HepG2 (cell line): ENCODE results near the gene SSR2. TPM values are rescaled to one million over a fixed set of nuclear protein-coding genes. Genes with fewer than 3 reads are reported as not detected.

Experiments used
- BHLHE40 ChIP-seq: IDR thresholded peaks from 2 replicates; pipeline ENCODE4 v1.6.1; 2011; ENCODE audit warnings: low read length, improper control_type of control experiment
- DR1 ChIP-seq: sonication (generic); formaldehyde crosslinking; IDR thresholded peaks from 2 replicates; pipeline ENCODE4 v1.8.0; 2021; ENCODE audit warnings: mild to moderate bottlenecking, missing genetic modification reagents, inconsistent platforms
- HOXA5 ChIP-seq: sonication (generic); formaldehyde crosslinking; IDR thresholded peaks from 2 replicates; pipeline ENCODE4 v1.4.0; 2020; ENCODE audit warnings: missing genetic modification reagents
- KLF16 ChIP-seq, 2 experiments: sonication (generic) in 1 of 2; formaldehyde crosslinking in 1 of 2; IDR thresholded peaks; 2 replicates each; pipeline versions ENCODE4 v1.6.1 to v1.8.0; 2016 to 2023; ENCODE audit warnings: missing genetic modification reagents in 2 of 2, missing compliant biosample characterization in 1 of 2
- MLLT10 ChIP-seq: sonication (generic); formaldehyde crosslinking; IDR thresholded peaks from 2 replicates; pipeline ENCODE4 v1.4.0; 2020; ENCODE audit warnings: missing genetic modification reagents
- NFYC ChIP-seq: IDR thresholded peaks from 2 replicates; pipeline ENCODE4 v1.6.1; 2016; ENCODE audit warnings: missing genetic modification reagents, missing compliant biosample characterization
- NR3C1 ChIP-seq: sonication (generic); formaldehyde crosslinking; IDR thresholded peaks from 2 replicates; pipeline ENCODE4 v1.4.0; 2020; ENCODE audit warnings: missing genetic modification reagents
- PRMT3 ChIP-seq: sonication (generic); formaldehyde crosslinking; IDR thresholded peaks from 2 replicates; pipeline ENCODE4 v1.8.1; 2022; ENCODE audit warnings: low read depth, mild to moderate bottlenecking, moderate library complexity, missing genetic modification reagents, borderline replicate concordance
- RXRA ChIP-seq: sonication (generic); formaldehyde crosslinking; IDR thresholded peaks from 2 replicates; pipeline ENCODE4 v1.5.1; 2020; ENCODE audit warnings: missing genetic modification reagents
- SAP130 ChIP-seq: IDR thresholded peaks from 2 replicates; pipeline ENCODE4 v1.6.1; 2016; ENCODE audit warnings: low read depth
- STAG1 ChIP-seq: sonication (generic); formaldehyde crosslinking; IDR thresholded peaks from 2 replicates; pipeline ENCODE4 v1.4.0; 2020; ENCODE audit warnings: missing genetic modification reagents
- ZBTB38 ChIP-seq: sonication (generic); formaldehyde crosslinking; IDR thresholded peaks from 2 replicates; pipeline ENCODE4 v1.5.1; 2020; ENCODE audit warnings: mild to moderate bottlenecking, missing genetic modification reagents
- ZNF124 ChIP-seq: sonication (generic); formaldehyde crosslinking; IDR thresholded peaks from 2 replicates; pipeline ENCODE4 v1.4.0; 2020; ENCODE audit warnings: missing genetic modification reagents
- ZNF3 ChIP-seq: IDR thresholded peaks from 2 replicates; pipeline ENCODE4 v1.7.0; 2017; ENCODE audit warnings: inconsistent platforms
- ZNF780A ChIP-seq: sonication (generic); formaldehyde crosslinking; IDR thresholded peaks from 2 replicates; pipeline ENCODE4 v1.8.0; 2022; ENCODE audit warnings: mild to moderate bottlenecking, missing genetic modification reagents, moderate library complexity
- ZSCAN22 ChIP-seq: sonication (generic); formaldehyde crosslinking; IDR thresholded peaks from 2 replicates; pipeline ENCODE4 v1.4.0; 2020; ENCODE audit warnings: mild to moderate bottlenecking, missing genetic modification reagents
- polyA plus RNA-seq, 8 experiments: library from polyadenylated mRNA; depleted of rRNA in 3 of 8; stranded (reverse) in 7 of 8; unstranded in 1 of 8; fragments of >200 nt; fragmentation: Illumina TruSeq in 4 of 8; extraction: Trizol in 4 of 8; gene quantifications; 2 replicates each; pipeline versions ENCODE4 v1.2.1 to v1.2.3, GENCODE V29; 2011 to 2016; ENCODE audit warnings: low read depth in 4 of 8, missing spikeins in 1 of 8, mixed read lengths in 1 of 8; ENCODE audit not compliant: insufficient read depth in 1 of 8
- total RNA-seq, 5 experiments: library from RNA; depleted of rRNA; stranded (reverse); fragments of >200 nt; fragmentation: Illumina TruSeq; extraction: Trizol; gene quantifications; 2 replicates each; pipeline ENCODE4 v1.2.3, GENCODE V29; 2016; ENCODE audit warnings: low read depth in 1 of 5
- TF ChIP-seq, protein P1 (sequence below), 2 experiments: fragments of 450-650 bp in 1 of 2; sonication (generic) in 1 of 2; formaldehyde crosslinking; IDR thresholded peaks; 2 replicates each; pipeline versions ENCODE4 v1.5.0 to v1.8.0; 2020 to 2022; ENCODE audit warnings: mild to moderate bottlenecking in 1 of 2, missing genetic modification reagents in 1 of 2
- TF ChIP-seq, protein P2 (sequence below): sonication (generic); formaldehyde crosslinking; IDR thresholded peaks from 2 replicates; pipeline ENCODE4 v1.8.0; 2022; ENCODE audit warnings: mild to moderate bottlenecking, missing genetic modification reagents, moderate library complexity
- TF ChIP-seq, protein P3 (sequence below): sonication (generic); formaldehyde crosslinking; IDR thresholded peaks from 2 replicates; pipeline ENCODE4 v1.8.1; 2023; ENCODE audit warnings: mild to moderate bottlenecking, inconsistent platforms, moderate library complexity, missing genetic modification reagents, borderline replicate concordance
- TF ChIP-seq, protein P4 (sequence below): sonication (generic); formaldehyde crosslinking; IDR thresholded peaks from 2 replicates; pipeline ENCODE4 v1.4.0; 2020; ENCODE audit warnings: mild to moderate bottlenecking, missing genetic modification reagents
- TF ChIP-seq, protein P5 (sequence below): sonication (generic); formaldehyde crosslinking; IDR thresholded peaks from 2 replicates; pipeline ENCODE4 v1.8.1; 2023; ENCODE audit warnings: mild to moderate bottlenecking, missing genetic modification reagents, borderline replicate concordance
- TF ChIP-seq, protein P6 (sequence below): IDR thresholded peaks from 2 replicates; pipeline ENCODE4 v1.6.1; 2012; ENCODE audit warnings: low read length, improper control_type of control experiment

The SSR2 gene
- total and polyA plus RNA-seq, 2 of the 13 experiments (the other 11 are each of a cell fraction or from before 2014, with no cell fraction given) = 284 to 461 TPM

DNA sequence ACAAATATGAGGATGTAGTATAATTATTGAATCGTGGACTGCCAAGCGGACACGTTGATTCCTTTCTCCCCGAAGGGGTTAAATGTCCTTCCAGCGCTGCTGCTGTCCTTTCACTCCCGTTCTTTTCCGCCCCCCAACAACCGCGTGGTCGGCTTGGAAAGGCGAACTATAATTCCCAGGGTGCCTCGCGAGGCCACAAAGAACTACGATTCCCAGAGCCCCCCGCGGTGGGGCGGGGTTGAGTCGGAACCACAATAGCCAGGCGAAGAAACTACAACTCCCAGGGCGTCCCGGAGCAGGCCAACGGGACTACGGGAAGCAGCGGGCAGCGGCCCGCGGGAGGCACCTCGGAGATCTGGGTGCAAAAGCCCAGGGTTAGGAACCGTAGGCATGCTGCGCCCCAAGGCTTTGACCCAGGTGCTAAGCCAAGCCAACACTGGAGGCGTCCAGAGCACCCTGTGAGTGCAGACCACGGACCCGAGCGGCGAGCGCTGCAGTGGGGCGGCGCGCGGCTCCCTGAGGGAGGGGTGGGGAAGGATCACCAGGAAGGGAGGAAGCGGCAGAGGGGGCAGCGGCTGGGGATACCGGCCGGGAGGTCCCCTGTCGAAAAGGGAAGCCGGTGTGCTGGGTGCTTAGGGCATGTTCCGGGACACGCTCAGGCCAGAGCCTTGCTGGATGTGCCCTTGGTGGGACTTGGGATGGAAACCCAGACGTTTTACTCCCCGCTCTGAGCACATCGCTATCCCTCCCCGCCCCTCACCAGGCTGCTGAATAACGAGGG, 33.9 kb upstream of the SSR2 start, which contains the start of gene LAMTOR2 (continued):
- TF ChIP-seq, protein P1, sequence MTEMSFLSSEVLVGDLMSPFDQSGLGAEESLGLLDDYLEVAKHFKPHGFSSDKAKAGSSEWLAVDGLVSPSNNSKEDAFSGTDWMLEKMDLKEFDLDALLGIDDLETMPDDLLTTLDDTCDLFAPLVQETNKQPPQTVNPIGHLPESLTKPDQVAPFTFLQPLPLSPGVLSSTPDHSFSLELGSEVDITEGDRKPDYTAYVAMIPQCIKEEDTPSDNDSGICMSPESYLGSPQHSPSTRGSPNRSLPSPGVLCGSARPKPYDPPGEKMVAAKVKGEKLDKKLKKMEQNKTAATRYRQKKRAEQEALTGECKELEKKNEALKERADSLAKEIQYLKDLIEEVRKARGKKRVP (CRISPR knock-in tag; IDR thresholded peaks at IDR 0.05) = peak in 1 of 2 experiments; percentile 58; a peak in 1 of 4 replicates
- TF ChIP-seq NR3C1 (CRISPR knock-in tag) (no peak), RXRA (0 out of 2 replicates have a peak, but pooled peaks have one; percentile 27), ZNF124 (CRISPR knock-in tag) (peak; percentile 69; the same call in 1 of the 2 replicates), ZBTB38 (0 out of 2 replicates have a peak, but pooled peaks have one; percentile 15), BHLHE40 (no peak), ZSCAN22 (CRISPR knock-in tag) (no peak), DR1 (CRISPR knock-in tag) (no peak), STAG1 (CRISPR knock-in tag) (no peak), PRMT3 (no peak), KLF16 (CRISPR knock-in tag; IDR thresholded peaks at IDR 0.05) (peak in 1 of 2 experiments; percentile 68; a peak in 2 of 4 replicates), HOXA5 (CRISPR knock-in tag) (peak; percentile 42; the same call in 1 of the 2 replicates), NFYC (CRISPR knock-in tag) (peak; percentile 52), MLLT10 (CRISPR knock-in tag) (no peak), ZNF3 (CRISPR knock-in tag) (no peak), ZNF780A (no peak), SAP130 (CRISPR knock-in tag) (peak; percentile 91)
- TF ChIP-seq, protein P2, sequence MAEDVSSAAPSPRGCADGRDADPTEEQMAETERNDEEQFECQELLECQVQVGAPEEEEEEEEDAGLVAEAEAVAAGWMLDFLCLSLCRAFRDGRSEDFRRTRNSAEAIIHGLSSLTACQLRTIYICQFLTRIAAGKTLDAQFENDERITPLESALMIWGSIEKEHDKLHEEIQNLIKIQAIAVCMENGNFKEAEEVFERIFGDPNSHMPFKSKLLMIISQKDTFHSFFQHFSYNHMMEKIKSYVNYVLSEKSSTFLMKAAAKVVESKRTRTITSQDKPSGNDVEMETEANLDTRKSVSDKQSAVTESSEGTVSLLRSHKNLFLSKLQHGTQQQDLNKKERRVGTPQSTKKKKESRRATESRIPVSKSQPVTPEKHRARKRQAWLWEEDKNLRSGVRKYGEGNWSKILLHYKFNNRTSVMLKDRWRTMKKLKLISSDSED = no peak
- TF ChIP-seq, protein P3, sequence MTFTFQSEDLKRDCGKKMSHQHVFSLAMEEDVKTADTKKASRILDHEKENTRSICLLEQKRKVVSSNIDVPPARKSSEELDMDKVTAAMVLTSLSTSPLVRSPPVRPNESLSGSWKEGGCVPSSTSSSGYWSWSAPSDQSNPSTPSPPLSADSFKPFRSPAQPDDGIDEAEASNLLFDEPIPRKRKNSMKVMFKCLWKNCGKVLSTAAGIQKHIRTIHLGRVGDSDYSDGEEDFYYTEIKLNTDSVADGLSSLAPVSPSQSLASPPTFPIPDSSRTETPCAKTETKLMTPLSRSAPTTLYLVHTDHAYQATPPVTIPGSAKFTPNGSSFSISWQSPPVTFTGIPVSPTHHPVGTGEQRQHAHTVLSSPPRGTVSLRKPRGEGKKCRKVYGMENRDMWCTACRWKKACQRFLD (CRISPR knock-in tag) = 0 out of 2 replicates have a peak, but pooled peaks have one; percentile 56
- TF ChIP-seq, protein P4, sequence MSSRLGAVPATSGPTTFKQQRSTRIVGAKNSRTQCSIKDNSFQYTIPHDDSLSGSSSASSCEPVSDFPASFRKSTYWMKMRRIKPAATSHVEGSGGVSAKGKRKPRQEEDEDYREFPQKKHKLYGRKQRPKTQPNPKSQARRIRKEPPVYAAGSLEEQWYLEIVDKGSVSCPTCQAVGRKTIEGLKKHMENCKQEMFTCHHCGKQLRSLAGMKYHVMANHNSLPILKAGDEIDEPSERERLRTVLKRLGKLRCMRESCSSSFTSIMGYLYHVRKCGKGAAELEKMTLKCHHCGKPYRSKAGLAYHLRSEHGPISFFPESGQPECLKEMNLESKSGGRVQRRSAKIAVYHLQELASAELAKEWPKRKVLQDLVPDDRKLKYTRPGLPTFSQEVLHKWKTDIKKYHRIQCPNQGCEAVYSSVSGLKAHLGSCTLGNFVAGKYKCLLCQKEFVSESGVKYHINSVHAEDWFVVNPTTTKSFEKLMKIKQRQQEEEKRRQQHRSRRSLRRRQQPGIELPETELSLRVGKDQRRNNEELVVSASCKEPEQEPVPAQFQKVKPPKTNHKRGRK (CRISPR knock-in tag) = no peak
- TF ChIP-seq, protein P5, sequence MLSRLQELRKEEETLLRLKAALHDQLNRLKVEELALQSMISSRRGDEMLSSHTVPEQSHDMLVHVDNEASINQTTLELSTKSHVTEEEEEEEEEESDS (CRISPR knock-in tag) = no peak
- TF ChIP-seq, protein P6, sequence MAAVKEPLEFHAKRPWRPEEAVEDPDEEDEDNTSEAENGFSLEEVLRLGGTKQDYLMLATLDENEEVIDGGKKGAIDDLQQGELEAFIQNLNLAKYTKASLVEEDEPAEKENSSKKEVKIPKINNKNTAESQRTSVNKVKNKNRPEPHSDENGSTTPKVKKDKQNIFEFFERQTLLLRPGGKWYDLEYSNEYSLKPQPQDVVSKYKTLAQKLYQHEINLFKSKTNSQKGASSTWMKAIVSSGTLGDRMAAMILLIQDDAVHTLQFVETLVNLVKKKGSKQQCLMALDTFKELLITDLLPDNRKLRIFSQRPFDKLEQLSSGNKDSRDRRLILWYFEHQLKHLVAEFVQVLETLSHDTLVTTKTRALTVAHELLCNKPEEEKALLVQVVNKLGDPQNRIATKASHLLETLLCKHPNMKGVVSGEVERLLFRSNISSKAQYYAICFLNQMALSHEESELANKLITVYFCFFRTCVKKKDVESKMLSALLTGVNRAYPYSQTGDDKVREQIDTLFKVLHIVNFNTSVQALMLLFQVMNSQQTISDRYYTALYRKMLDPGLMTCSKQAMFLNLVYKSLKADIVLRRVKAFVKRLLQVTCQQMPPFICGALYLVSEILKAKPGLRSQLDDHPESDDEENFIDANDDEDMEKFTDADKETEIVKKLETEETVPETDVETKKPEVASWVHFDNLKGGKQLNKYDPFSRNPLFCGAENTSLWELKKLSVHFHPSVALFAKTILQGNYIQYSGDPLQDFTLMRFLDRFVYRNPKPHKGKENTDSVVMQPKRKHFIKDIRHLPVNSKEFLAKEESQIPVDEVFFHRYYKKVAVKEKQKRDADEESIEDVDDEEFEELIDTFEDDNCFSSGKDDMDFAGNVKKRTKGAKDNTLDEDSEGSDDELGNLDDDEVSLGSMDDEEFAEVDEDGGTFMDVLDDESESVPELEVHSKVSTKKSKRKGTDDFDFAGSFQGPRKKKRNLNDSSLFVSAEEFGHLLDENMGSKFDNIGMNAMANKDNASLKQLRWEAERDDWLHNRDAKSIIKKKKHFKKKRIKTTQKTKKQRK = no peak
